ENCODE results near the gene CCNF.
"Not testable (repeated sequence)": the region's sequence is repeated elsewhere in the genome, so short reads cannot be mapped to it uniquely, and the experiment has no call there.

The CCNF gene

DNA sequence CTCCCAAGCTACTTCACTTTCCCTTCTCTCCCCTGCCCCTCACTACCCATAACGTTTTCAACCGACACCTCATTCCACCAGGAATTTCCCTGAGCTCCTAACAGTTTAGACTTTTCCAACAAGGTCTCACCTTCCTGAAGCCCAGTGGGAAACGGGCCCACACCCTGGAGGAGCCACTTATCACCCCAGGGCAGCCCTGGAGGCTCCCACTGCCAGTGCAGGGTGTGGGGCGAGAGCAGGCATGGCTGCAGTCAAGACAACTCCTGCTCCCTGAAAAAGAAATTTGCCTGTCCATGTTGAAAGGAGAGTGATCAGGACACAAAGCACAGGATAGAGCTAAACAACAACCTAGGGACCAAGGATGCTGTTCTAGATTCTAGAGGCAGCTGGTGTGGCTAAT is 1.7 kb upstream of the CCNF start:
- in situ Hi-C loops (cut with MboI; ENCODE audit: low pct_unique_long_range_greater_than_20kb, low sequenced_read_pairs, unreplicated experiment), result loop anchor here (10.0 kb wide), 1 partner anchor 73 kb away; no protein-coding TSS in a partner anchor
- no peak for DNase-seq (ENCODE audit: low spot score)
- TF ChIP-seq, protein P1, sequence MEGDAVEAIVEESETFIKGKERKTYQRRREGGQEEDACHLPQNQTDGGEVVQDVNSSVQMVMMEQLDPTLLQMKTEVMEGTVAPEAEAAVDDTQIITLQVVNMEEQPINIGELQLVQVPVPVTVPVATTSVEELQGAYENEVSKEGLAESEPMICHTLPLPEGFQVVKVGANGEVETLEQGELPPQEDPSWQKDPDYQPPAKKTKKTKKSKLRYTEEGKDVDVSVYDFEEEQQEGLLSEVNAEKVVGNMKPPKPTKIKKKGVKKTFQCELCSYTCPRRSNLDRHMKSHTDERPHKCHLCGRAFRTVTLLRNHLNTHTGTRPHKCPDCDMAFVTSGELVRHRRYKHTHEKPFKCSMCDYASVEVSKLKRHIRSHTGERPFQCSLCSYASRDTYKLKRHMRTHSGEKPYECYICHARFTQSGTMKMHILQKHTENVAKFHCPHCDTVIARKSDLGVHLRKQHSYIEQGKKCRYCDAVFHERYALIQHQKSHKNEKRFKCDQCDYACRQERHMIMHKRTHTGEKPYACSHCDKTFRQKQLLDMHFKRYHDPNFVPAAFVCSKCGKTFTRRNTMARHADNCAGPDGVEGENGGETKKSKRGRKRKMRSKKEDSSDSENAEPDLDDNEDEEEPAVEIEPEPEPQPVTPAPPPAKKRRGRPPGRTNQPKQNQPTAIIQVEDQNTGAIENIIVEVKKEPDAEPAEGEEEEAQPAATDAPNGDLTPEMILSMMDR (IDR thresholded peaks at IDR 0.05; ENCODE audit: extremely low read depth, insufficient read depth, missing control alignments), result no peak

DNA sequence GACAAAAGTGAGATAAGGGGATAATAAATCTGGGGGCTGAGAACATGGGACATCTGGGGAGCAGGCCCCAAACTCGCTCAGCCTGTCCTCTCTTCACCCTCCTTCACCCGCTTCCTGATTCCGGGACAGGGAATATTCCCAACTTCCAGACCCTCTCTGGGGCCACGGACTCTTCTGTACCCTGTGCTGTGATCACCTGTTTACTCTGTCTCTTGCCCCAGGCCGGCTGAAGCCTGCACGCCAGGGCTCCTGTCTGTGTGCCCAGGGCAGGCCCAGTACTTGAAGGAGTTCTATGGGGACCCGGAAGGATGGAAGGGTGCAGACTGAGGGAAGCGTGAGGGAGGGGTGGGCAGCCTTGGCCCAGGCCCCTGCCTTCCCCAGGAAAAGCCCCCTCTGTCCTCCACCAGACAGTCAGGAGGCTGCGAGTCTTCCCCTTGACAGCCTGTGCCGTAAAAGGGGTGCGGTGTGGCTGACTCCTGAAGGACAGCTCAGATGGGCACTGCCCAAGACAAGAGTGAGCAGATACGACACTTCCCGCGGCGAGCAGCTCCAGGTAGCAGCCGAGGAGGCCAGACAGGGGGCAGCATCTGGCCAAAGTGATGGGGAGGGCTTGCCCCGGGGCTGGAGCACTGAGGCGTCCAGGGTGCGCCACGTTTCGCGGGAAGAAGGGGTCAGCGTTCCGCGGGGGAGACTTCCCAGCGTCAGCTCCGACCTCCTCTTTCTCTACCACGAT is 1.0 kb upstream of the CCNF start:
- TF ChIP-seq, protein P1 (IDR thresholded peaks at IDR 0.05; ENCODE audit: extremely low read depth, insufficient read depth, missing control alignments), result peak; percentile 45
- peak; percentile 57 for DNase-seq (ENCODE audit: low spot score)

DNA sequence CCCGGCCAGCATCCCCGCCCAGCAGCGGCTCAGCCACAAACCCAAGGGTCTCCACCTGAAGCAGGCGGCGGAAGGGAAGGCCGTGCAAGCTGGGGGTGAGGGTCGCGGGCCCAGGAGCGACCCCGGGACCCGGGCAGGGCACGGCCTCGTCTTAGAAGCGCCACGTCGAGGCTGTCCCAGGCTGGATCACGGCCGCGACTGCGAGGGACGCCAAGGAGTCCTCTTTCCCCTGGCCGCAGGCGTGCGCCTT is 538 bp upstream of the CCNF start:
- TF ChIP-seq, protein P1 (IDR thresholded peaks at IDR 0.05; ENCODE audit: extremely low read depth, insufficient read depth, missing control alignments), result no peak
- no peak for DNase-seq (ENCODE audit: low spot score)
- in situ Hi-C loops (cut with MboI; ENCODE audit: low pct_unique_long_range_greater_than_20kb, low sequenced_read_pairs, unreplicated experiment), result loop anchor here (10.0 kb wide), 1 partner anchor 74 kb away; no protein-coding TSS in a partner anchor

More for the DNA sequence above, 1.0 kb upstream of the CCNF start:
- in situ Hi-C loops (cut with MboI; ENCODE audit: low pct_unique_long_range_greater_than_20kb, low sequenced_read_pairs, unreplicated experiment), result loop anchor here (10.0 kb wide), 1 partner anchor 73 kb away; no protein-coding TSS in a partner anchor

DNA sequence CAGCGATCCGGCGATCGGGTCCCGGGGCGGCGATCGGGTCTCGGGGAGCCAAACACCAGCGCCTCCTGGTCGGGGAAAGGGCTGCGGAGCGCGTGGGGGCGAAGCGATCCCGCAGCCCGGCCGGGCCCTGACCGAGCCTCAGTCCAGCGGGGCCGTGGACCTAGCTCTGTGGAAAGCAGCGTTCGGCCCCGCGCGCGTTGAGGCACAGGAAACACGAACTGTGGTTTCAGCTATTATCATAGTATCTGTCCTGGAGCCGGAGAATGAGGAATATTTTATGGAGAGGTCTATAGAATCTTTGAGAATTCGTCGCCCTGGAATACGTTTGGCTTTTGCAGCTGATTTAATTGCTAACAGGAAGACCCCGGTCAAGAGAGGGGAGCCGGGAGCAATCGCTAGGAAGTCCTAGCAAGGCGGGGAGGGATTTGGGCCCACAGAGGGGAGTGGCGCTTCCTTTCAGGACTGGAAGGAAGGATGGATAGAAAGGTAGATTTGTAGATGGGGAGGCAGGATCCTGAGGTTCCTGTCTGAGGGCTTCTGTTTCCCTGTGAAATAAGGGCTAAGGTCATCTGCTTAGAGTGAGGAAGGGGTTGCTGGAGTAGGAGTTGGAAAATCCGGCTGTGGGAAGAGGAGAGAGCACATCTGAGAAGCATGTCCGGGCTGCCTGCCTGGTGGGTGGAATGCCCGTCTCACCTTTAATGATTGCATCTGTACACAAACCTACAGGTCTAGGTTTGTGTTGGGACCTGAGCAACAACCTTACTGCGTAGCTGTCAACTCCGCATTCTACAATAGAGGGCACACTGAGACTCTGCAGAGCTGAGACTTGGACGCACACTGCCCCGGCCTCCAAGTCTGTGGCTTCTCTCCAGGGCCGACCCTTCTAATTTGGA is 770 bp downstream of the CCNF start:
- DNase-seq (ENCODE audit: low spot score), result peak; percentile 62
- TF ChIP-seq, protein P1 (IDR thresholded peaks at IDR 0.05; ENCODE audit: extremely low read depth, insufficient read depth, missing control alignments), result peak; percentile 63
- in situ Hi-C loops (cut with MboI; ENCODE audit: low pct_unique_long_range_greater_than_20kb, low sequenced_read_pairs, unreplicated experiment), result loop anchor here (10.0 kb wide), 1 partner anchor 75 kb away; no protein-coding TSS in a partner anchor

DNA sequence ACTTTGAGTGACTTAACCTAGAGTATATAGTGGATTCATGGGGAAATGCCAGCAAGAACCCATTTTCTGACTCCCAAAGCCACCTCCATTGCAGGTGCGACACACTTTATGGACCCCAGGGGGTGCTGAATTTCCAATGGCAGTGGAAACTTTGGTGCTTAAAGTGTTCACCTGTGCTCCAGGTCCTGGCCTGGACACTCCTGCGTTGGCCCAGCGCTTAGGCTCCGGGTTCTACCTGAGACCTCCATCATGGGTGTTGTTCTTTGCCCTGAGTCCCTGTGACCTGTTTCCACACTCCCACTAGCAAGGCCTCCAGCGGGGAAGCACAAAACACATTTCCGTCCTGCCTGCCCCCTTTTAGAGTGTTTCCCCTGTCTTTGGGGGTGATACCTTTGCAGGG is 3.0 kb downstream of the CCNF start:
- in situ Hi-C loops (cut with MboI; ENCODE audit: low pct_unique_long_range_greater_than_20kb, low sequenced_read_pairs, unreplicated experiment), result no loop called here
- TF ChIP-seq, protein P1 (IDR thresholded peaks at IDR 0.05; ENCODE audit: extremely low read depth, insufficient read depth, missing control alignments), result peak; percentile 24
- no peak for DNase-seq (ENCODE audit: low spot score)

DNA sequence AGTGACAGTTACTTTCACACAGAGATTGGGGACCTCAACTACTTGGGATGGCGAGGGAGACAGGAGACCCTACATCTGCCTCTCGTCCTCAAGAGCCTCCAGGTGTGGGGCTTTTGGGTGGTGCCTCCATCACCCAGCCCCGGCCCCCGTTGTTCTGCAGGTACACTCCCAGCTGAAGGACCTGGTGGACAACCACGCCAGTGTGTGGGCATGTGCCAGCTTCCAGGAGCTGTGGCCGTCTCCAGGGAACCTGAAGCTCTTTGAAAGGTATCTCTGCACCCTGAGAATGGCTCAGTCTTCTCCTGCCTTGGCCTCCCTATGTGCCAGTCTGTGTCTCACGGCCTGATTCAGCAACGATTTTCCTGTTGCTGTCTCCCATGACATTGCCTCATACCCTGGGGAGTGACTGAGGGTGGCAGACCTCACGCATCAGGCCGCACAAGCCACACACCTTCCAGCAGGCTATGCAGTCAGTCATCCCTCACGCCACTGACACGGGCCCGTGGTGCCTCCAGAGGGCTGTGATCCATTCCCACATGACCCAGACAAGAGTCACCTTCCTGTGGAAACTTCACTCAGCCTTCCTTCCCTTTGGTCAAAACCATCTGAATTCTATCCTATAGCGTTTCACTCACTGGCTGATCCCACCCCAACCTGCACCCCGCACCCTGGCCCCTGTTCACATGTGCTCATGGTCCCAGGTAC is 3.7 kb downstream of the CCNF start:
- no peak for DNase-seq (ENCODE audit: low spot score)
- TF ChIP-seq, protein P1 (IDR thresholded peaks at IDR 0.05; ENCODE audit: extremely low read depth, insufficient read depth, missing control alignments), result no peak
- in situ Hi-C loops (cut with MboI; ENCODE audit: low pct_unique_long_range_greater_than_20kb, low sequenced_read_pairs, unreplicated experiment), result no loop called here

DNA sequence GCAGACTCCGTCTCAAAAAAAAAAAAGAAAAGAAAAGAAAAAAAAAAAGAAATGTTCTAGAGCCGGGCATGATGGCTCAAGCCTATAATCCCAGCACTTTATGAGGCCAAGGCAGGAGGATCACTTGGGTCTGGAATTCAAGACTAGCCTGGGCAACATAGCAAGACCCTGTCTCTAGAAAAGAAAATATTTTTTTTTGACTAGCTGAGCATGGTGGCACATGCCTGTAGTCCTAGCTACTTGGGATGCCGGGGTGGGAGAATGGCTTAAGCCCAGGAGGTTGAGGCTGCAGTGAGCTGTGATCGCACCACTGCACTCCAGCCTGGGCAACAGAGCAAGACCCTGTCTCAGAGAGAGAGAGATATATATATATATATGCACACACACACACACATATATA is 6.0 kb downstream of the CCNF start:
- in situ Hi-C loops (cut with MboI; ENCODE audit: low pct_unique_long_range_greater_than_20kb, low sequenced_read_pairs, unreplicated experiment); DNase-seq (ENCODE audit: low spot score): not testable (repeated sequence)
